HG02885 (cell line): Measurements from ENCODE around the gene SAMD11.

Experiments
- ATAC-seq: cut with Tn5 transposase; IDR thresholded peaks from one replicate; pipeline ENCODE4 v1.9.1; 2021; ENCODE audit warnings: mild to moderate bottlenecking; ENCODE audit not compliant: unreplicated experiment, poor library complexity

Gene SAMD11

DNA sequence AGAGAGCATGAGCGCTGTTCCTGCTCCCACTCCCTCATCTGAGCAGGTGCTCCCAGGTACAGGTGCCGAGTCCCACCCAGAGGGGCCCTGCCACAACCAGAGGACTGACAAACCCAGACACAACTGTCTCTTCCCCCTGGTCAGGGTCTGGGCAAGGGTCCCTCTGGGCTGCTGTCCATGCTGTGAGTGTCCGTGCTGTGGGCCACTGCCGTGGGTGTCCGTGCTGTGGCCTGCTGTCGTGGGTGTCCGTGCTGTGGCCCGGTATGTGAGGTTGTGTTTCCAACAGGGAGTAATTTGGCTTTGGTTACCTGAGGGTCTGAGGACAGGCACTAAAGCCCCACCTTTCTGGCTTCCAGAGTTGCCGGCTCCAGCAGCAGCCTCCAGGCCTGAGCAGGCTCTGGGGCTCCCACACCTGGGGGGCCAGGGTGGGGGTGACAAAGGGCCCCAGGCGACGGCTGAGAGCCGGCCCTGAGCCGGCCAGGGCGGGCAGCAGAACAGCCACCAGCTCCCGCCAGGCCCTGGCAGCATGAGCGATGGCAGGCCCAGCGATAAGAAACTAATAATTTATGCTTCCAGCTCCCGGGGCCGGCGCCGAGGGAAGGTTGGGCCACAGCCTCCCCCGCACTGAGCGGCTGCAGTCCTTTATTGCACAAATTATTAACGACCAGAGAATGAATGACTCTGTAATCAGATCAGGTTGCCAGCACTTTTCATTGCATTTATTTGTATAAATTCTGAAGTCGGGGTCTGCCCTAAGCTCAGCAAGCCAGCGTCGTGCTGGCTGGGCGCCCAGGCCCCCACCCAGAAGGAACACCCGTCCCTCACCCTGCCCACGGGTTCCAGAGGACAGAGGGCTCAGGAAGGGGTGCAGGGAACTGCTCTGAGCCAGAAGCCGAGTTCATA is 7.3 kb upstream of the SAMD11 start:
- no peak for ATAC-seq

DNA sequence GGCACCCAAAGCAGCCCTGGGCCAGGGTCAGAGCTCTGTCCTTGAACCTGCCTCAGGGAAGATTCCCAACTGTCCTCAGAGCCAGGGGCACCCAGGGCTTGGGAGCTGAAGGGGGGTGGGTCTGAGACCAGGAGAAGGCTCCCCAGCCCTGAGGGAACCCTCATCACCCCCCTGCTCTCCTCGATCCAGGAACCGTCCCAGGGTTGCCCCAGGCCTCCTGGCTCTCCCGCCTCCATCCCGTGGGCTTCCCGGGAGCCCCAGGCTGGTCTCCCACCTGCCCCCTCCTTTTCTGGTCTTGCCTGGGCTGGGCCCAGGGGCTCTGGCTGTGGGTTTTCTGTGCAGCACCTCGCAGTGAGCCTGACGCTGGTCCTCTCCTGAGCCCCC is 6.7 kb upstream of the SAMD11 start:
- no peak for ATAC-seq

DNA sequence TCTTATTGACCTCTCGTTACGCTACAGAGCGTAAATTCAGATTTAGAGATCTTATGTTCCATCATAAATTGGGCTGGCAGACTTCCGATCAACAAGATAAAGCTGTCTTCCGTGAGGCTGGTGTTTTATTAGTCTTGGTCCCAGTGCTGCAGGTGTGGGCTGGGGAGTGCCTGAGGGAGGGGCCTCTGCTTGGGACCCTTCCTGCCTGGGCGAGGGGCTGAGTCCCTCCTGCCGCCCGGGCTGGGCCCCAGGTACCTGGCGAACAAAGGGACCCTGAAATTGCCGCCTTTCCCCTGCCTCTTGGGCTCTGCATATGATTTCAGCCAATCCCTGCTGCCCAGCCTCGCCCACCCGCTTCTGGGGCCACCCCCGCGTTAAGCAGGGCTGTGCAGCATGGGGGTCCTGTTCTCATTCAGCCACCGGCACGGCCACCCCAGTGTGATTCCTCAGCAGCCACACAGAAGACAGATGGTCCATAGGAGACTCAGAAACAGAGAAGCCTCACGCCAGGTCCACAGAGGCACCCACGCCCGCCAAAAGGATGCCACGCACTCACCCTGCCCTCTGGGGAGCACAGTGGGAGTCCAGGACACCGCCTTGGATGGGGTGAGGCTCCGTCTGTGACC is 6.1 kb upstream of the SAMD11 start:
- ATAC-seq: no peak

DNA sequence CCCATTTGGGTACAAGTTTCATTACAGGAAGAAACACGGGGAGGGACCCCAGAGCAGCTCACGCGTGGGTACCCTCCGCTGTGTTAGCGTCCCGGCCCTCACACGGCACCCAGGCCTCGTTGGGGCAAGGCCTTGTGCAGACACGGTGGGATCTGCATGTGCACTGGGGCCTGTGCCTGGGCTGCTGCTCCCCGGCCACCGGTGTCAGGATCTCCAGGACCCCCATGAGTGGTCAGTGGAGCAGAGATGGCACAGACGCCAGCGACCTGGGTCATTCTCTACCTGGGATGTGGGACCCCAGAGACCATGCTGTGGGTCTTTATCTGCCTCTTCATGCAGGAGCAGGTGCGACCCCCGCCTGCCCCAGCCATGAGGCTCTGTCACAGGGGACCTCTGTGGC is 5.4 kb upstream of the SAMD11 start:
- ATAC-seq: no peak

DNA sequence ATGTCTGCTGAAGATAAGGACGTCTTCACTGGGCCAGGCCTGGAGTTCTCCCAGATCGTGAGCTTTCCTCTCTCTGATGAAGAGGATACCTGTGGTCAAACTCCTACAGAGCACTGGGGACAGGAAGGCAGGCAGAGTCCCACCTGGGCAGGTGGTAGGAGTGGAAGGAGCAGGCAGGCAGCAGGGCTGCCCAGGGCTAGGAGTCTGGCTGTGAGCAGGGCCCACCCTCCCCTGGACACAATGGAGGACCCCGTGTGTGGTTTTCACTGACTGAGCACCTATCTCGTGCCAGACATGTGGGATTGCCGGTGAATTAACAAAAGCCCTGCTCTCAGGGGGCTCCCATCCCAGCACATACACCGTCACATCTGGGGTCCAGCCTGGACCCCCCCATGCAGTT is 4.9 kb upstream of the SAMD11 start:
- no peak for ATAC-seq

DNA sequence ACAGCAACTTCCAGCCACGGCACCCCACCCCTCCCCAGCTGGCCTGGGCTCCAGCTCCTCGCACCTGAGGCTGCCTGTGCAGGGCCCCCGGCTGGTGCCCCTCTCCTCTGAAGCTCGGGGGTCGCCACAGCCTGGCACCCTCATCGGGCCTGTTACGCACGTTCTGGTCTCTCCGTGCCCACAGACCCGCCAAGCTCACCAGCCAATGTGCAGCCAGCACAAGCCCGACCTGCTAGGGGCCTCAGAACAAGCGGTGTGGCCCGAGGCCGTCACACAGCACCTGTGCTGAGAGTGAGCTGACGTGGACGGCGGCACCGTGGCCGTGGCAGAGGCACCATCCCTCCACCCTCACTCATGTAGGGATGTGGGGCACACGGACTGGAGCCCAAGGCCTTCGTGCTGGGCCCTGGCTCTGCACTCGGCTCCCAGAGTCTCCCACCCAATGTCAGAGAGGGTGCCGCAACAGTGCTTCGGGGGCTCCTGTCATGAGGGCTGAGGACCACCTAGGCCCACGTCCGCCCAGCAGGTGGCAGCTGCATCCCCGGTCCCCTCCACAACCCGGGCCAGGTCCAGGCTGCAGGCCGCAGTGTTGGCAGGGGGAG is 4.4 kb upstream of the SAMD11 start:
- no peak for ATAC-seq

DNA sequence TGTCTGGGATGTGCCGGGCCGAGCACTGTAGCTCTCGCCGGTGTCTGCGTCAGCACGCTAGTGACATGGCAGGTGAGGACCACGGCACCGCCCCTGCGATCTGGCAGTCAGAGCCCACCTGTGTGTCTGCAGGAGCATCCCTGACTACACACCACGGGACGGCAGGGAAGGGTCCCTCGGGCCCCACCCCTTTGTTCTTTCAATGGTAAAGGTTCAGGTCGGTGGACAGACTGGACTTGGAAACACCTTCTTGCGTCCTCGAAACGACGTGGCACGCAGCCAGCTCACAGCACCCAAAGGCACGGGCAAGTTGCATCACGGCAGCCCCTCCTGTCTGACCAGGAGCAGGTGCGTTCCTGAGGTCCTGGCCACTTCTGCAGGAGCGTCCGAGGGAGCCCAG is 3.7 kb upstream of the SAMD11 start:
- no peak for ATAC-seq

DNA sequence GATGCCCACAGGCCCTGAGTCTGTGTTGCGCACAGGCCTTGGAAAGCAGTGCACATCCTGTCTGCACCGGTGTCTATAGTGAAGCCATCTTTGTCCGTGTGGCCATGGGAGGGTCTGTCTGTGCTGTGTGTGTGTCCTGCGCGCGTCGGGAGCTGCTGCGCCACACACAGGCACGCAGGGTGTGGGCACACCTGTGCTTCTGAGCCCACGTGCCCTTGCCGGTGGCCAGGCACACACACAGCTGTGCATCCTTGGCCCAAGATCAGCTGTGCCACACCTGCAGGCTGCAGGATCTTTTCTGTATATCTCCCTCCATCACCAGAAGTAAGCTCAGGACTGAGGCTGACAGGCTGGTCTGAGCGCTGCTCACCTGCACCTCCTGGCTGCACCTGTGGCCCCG is 3.2 kb upstream of the SAMD11 start:
- no peak for ATAC-seq

DNA sequence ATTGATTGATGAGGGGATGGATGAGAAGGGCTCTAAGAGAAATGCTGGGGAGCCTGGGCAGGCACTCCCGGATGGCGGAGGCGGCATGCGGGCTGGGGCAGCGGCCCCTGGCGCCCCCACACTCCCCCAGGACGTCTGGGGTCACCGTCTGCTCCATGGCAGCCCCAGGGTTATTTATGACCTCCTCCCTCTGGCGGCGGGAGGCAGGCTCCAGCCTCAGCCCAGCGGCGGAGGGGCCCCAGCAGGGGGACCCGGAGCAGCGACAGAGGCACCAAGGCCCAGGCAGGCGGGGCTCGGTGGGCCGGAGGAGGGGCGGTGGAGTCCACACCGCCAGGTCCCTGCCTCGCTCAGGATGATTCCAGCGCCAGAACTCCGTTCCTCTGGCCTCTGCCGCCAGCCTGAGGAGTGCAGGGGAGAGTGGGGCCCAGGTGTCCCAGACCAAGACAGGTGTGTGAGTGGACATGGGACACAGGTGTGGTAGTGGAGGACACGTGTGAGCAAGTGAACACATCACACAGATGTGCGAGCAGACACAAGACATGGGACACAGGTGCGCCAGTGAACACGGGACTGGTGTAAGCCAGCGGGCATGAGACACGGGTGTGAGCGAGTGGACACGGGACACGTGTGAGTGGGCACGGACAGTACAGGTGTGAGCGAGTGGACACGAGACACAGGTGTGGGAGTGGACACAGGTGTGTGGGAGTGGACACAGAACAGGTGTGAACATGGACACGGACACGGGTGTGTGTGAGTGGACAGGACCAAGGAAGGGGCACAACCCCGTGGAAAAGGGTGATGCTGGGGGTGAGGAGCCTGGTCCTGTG is 2.5 kb upstream of the SAMD11 start:
- no peak for ATAC-seq

DNA sequence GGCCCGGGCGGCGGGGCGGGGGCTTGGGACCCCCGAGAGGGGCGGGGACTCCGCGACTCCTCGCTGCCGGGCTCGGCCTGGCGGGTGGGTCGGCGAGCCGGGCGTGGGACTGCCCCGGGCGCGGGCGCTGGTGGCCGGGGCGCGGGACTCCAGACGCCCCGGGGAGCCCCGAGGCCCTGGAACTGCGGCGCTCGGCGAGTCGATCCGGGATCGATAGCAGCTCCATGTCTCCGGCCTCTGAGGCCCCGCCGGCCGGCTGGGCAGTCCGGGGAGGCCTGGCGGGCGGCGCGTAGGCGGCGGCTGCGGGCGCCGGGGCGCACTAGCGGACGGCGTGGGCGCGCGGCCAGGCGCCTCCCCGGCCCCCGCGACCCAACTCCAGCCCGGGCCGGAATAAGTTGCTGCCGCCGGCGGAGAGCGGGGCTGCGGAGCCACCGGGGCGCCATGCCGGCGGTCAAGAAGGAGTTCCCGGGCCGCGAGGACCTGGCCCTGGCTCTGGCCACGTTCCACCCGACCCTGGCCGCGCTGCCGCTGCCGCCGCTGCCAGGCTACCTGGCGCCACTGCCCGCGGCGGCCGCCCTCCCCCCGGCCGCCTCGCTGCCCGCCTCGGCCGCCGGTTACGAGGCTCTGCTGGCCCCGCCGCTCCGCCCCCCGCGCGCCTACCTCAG is 400 bp downstream of the SAMD11 start:
- no peak for ATAC-seq

DNA sequence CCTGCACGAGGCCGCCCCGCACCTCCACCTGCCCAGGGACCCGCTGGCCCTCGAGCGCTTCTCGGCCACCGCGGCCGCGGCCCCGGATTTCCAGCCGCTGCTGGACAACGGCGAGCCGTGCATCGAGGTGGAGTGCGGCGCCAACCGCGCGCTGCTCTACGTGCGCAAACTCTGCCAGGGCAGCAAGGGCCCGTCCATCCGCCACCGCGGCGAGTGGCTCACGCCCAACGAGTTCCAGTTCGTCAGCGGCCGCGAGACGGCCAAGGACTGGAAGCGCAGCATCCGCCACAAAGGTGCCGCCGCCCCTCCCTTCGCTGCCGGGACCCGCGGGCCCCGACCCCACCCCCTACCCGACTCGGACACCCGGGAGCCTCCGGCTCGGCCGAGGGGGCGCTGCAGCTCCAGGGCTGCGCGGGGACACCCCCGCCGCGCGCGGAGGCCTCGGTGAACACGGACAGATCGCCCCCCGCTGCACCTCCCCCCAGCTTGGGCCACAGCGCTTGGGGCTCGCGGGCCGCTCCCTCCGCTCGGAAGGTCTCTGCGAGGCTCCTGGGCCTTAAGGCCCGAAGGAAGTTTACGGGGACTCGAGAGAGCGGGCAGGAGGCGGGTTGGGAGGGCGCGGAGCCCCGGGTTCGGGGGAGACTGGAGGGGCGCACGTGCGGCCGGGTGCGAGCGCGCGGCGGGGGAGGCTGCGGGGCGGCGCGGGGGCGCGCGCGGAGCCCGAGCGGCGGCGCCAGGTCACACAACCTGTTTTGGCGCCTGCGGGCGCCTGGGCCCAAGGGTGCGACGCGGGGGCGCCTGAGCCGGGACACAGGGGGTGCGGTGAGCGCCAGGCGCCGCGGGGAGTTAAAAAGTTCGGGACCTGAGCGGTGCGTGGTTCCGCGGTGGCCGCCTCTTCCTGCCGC is 1.2 kb downstream of the SAMD11 start:
- ATAC-seq: no peak

DNA sequence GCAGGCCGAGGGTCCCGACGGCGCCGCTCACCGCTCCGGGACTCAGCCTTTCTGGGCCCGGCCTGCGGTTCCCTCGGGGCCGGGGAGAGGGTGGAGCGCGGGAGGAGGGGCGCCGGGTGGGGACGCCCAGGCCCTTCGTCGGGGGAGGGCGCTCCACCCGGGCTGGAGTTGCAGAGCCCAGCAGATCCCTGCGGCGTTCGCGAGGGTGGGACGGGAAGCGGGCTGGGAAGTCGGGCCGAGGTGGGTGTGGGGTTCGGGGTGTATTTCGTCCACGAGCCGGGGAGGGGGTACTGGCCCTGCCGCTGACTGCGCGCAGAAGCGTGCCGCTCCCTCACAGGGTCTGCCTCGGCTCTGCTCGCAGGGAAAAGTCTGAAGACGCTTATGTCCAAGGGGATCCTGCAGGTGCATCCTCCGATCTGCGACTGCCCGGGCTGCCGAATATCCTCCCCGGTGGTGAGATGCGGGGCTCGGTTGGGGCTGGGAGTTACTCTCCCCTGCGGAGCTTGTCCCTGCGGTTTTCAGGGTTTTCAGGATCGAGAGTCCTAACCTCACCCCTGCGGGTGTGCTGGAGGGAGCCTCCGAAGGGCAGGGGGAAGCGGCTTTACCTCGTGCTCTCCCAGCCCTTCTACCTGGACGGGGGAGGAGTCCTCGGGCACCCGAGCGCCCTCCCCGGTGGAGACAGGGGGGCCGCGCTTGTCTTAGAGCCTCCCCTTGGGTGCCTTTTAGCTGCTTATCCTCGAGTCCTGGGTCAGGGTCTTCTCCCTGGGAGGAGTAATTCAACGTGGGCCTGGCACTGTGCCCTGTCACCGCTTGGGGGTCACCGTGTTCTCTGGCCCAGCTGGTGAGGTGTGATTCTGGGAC is 2.1 kb downstream of the SAMD11 start:
- no peak for ATAC-seq

DNA sequence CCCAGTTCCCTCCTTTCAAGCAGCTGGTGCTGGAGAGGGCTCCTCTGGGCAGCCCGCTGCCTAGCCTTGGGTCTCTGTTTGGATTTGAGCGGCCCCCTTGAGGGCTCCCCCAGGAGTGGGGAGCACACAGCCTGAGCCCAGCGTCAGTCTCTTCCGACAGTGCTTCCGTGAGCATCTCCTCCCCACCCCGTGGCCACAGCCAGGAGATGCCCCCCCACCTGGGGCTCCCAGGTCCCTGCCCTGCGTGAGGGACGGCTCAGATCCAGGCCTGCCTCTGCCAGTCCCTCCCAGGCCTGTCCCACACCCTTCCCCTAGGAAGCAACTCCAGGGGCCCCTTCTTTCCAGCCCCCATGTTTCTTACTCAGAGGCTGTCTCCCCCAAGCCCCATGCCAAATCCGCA is 3.5 kb downstream of the SAMD11 start:
- ATAC-seq: no peak

DNA sequence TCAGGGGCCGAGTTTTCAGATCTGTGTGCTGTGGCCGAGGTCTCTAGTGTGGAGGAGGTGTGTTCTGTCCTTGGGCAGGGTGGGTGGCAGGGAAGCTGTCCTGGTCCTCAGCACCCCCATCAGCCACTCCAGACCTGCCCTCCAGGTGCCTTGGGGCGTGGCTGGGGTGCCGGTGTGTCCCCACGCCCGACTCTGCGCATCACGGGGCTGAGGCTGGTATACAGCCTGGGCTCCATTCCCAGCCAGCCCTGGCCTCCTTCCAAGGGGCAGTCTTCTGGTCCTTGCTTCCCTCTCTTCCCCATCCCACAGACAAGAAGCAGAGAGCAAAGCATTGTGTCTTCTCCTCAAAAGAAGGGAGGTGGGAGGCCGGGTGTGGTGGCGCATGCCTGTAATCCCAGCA is 4.0 kb downstream of the SAMD11 start:
- no peak for ATAC-seq

DNA sequence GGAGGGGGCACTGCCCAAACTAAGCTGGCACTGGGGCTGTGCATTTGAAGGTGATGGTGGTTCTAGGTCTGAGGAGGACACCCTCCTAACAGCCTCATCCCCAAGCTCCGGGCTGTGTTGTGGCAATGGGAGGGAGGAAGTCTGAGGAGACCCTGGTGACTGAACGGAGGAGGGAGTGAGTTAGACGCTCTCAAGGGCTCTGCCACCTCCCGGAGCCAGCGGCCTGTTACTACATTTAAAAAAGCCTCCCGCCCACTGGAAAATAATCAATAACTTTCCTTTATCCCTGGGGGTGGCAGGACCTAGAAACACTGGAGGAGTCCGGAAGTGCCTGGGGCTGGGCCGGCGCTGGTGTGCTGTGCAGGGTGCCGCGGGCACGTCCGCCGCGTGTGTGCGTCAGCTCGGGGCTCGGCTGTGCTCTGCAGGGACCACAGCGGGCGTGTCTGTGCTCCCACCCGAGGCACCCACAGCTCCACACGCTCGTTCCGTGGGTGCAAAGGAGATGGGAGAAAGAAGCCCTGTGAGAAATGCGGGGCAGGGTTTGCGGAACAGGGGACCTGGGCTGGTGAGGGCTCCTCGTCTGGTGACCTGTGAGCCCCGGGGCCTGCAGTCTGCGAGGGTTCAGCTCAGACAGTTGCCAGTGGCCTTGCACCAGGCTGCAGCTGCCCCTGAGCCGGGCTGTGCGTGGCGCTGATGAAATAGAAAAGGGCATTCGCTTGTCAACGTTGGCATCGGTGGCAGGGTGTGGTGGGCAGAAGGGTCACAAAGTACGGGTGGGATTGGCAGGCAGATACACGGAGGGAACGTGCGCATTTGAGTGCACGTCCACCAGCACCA is 5.3 kb downstream of the SAMD11 start:
- ATAC-seq: no peak

DNA sequence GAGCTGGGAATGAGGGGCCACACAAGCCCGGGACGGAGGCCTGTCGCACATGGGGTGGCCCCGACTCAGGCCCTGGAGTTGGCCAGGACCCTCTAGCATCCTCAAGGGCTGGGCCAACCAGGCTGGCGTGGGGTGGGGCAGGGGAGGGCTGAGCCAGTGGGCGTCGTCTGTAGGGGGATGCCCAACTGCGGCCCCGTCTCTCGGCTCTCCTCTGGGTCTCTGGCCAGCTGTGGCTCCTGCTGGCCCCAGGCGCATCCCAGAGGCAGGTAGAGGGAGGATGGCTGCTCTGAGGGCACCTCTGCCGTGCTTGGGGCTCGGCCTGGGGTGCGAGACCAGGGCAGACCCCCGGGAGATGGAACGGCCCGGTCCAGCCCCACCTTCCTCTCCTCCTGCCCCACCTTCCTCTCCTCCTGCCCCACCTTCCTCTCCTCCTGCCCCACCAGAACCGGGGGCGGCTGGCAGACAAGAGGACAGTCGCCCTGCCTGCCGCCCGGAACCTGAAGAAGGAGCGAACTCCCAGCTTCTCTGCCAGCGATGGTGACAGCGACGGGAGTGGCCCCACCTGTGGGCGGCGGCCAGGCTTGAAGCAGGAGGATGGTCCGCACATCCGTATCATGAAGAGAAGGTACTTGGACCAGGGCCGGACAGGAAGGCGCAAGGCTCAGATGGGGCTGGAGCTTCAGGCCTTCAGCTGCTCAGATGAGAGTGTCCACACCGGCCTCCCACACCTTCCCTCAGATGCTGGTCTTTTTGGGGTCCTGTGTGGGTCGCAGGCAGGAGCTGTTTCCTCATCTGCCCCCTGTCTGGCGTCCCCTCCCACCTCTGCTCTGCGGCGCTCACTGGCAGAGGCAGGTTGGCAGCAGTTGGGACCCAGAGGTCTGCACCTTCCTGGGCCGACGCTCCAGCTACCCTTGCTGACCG is 6.2 kb downstream of the SAMD11 start:
- ATAC-seq: no peak
